Fibroblast of pulmonary artery (primary cell): Measurements from ENCODE around the gene NLGN2.

ENCODE experiments used
- DNase-seq: peaks from one replicate; pipeline ENCODE4 v3.0.0-alpha.2; 2010; ENCODE audit warnings: low read depth
- H3K4me3 ChIP-seq: replicated peaks from 2 replicates; pipeline ENCODE4 v1.5.1; 2011; ENCODE audit warnings: low read depth, mild to moderate bottlenecking, control low read depth, low read length, moderate library complexity
- CTCF ChIP-seq: IDR thresholded peaks from 2 replicates; pipeline ENCODE4 v1.5.1; 2011; ENCODE audit warnings: mild to moderate bottlenecking, control low read depth, low read length, inconsistent platforms; ENCODE audit errors: missing control alignments

The NLGN2 gene

GRCh38 chr17:7462474-7463371 lies 55.1 kb downstream of the NLGN2 start:
- no peak for TF ChIP-seq CTCF
- no peak overlapping the region for H3K4me3 ChIP-seq
- DNase-seq, result no peak

GRCh38 chr17:7463372-7463846 lies 55.8 kb downstream of the NLGN2 start:
- no peak overlapping the region for H3K4me3 ChIP-seq
- no peak for DNase-seq
- no peak for TF ChIP-seq CTCF

GRCh38 chr17:7464081-7464480 lies 56.4 kb downstream of the NLGN2 start:
- H3K4me3 ChIP-seq, result no peak overlapping the region
- no peak for TF ChIP-seq CTCF
- DNase-seq, result no peak

- no peak for DNase-seq
- no peak for TF ChIP-seq CTCF
- no peak overlapping the region for H3K4me3 ChIP-seq
Observed at GRCh38 chr17:7465597-7466275, 58.1 kb downstream of the NLGN2 start.

GRCh38 chr17:7466318-7466638 lies 58.6 kb downstream of the NLGN2 start:
- no peak for TF ChIP-seq CTCF
- no peak for DNase-seq
- H3K4me3 ChIP-seq, result no peak overlapping the region

- DNase-seq, result peak; percentile 69
- H3K4me3 ChIP-seq, result no peak overlapping the region
- TF ChIP-seq CTCF, result no peak
Observed at GRCh38 chr17:7466639-7467341, 59.1 kb downstream of the NLGN2 start.
